Measurements from ENCODE around the gene NPC1L1.

NPC1L1 gene

GRCh38 chr7:44471850-44472249 lies 69.3 kb downstream of the NPC1L1 start:
- Histone ChIP-seq H3K27me3 (ENCODE audit: control insufficient read depth in 2 of 2, insufficient read depth in 2 of 2, low read length in 2 of 2) (no peaks in the 10 kb centered on the region), H3K4me1 (ENCODE audit: control insufficient read depth in 2 of 2, insufficient read depth in 2 of 2, low read length in 2 of 2) (peaks cover 0 to 3% of the 10 kb centered on the region in 2 donors), H3K9ac (ENCODE audit: low read depth in 1 of 2, low read length in 2 of 2) (no peak overlapping the region), H3K36me3 (ENCODE audit: control insufficient read depth in 2 of 2, insufficient read depth in 2 of 2, low read length in 2 of 2) (peaks cover 30 to 44% of the 10 kb centered on the region in 2 donors), H3K27ac (ENCODE audit: low read depth in 2 of 2, low read length in 2 of 2) (no peak overlapping the region), H3K9me3 (ENCODE audit: control insufficient read depth in 2 of 2, low read length in 2 of 2) (no peaks in the 10 kb centered on the region), H3K4me3 (ENCODE audit: low read length in 2 of 2) (no peak overlapping the region)

DNA sequence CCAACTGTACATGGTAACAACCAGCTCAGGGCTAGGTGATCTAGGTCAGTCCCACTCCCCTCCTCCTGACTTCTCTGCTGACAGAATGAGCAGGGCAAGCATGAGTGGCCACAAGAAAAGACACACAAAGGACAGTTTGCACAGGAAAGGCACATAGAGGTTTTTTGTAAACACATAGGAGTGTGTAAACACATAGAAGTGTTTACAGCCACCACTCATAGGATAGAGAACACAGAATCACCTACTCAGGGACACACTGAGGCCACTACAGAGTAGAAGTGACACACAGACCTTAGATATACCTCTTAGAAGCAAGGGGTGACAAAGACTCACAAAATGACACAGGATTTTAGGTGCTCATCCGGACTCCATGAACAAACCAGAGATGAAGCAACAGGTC lies 69.7 kb downstream of the NPC1L1 start:
- H3K9me3 ChIP-seq (ENCODE audit: control insufficient read depth in 2 of 2, low read length in 2 of 2): no peaks in the 10 kb centered on the region
- H3K27me3 ChIP-seq (ENCODE audit: control insufficient read depth in 2 of 2, insufficient read depth in 2 of 2, low read length in 2 of 2): no peaks in the 10 kb centered on the region
- H3K27ac ChIP-seq (ENCODE audit: low read depth in 2 of 2, low read length in 2 of 2): no peak overlapping the region
- H3K4me1 ChIP-seq (ENCODE audit: control insufficient read depth in 2 of 2, insufficient read depth in 2 of 2, low read length in 2 of 2): peaks cover 0 to 3% of the 10 kb centered on the region in 2 donors
- peaks cover 32 to 44% of the 10 kb centered on the region in 2 donors for H3K36me3 ChIP-seq (ENCODE audit: control insufficient read depth in 2 of 2, insufficient read depth in 2 of 2, low read length in 2 of 2)
- H3K4me3 ChIP-seq (ENCODE audit: low read length in 2 of 2): no peak overlapping the region
- no peak overlapping the region for H3K9ac ChIP-seq (ENCODE audit: low read depth in 1 of 2, low read length in 2 of 2)

- no peak overlapping the region for H3K27ac ChIP-seq (ENCODE audit: low read depth in 2 of 2, low read length in 2 of 2)
- H3K4me1 ChIP-seq (ENCODE audit: control insufficient read depth in 2 of 2, insufficient read depth in 2 of 2, low read length in 2 of 2): peaks cover 0 to 3% of the 10 kb centered on the region in 2 donors
- H3K9me3 ChIP-seq (ENCODE audit: control insufficient read depth in 2 of 2, low read length in 2 of 2): no peaks in the 10 kb centered on the region
- H3K36me3 ChIP-seq (ENCODE audit: control insufficient read depth in 2 of 2, insufficient read depth in 2 of 2, low read length in 2 of 2): peaks cover 26 to 39% of the 10 kb centered on the region in 2 donors
- H3K4me3 ChIP-seq (ENCODE audit: low read length in 2 of 2): no peak overlapping the region
- H3K27me3 ChIP-seq (ENCODE audit: control insufficient read depth in 2 of 2, insufficient read depth in 2 of 2, low read length in 2 of 2): no peaks in the 10 kb centered on the region
- H3K9ac ChIP-seq (ENCODE audit: low read depth in 1 of 2, low read length in 2 of 2): no peak overlapping the region
Observed at GRCh38 chr7:44470628-44471245, 70.4 kb downstream of the NPC1L1 start.

DNA sequence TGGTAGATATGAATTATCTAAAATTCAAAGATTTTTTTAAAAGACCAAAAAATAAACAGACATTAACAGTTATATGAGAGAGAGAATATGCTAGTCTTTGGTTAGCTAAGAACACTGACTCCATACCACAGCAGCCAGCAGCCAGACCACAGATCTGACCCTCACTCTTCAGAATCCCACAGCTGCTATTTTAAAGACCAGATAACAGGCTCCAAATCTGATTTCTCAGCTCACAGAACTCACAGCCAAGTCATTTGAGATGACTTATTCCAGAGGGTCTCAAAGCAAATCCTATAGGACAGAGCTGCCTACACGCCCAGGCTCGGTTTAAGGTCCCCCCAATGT lies 71.0 kb downstream of the NPC1L1 start:
- no peak overlapping the region for H3K27ac ChIP-seq (ENCODE audit: low read depth in 2 of 2, low read length in 2 of 2)
- H3K4me3 ChIP-seq (ENCODE audit: low read length in 2 of 2): no peak overlapping the region
- peaks cover 0 to 3% of the 10 kb centered on the region in 2 donors for H3K4me1 ChIP-seq (ENCODE audit: control insufficient read depth in 2 of 2, insufficient read depth in 2 of 2, low read length in 2 of 2)
- H3K27me3 ChIP-seq (ENCODE audit: control insufficient read depth in 2 of 2, insufficient read depth in 2 of 2, low read length in 2 of 2): no peaks in the 10 kb centered on the region
- peaks cover 26 to 42% of the 10 kb centered on the region in 2 donors for H3K36me3 ChIP-seq (ENCODE audit: control insufficient read depth in 2 of 2, insufficient read depth in 2 of 2, low read length in 2 of 2)
- no peak overlapping the region for H3K9ac ChIP-seq (ENCODE audit: low read depth in 1 of 2, low read length in 2 of 2)
- H3K9me3 ChIP-seq (ENCODE audit: control insufficient read depth in 2 of 2, low read length in 2 of 2): no peaks in the 10 kb centered on the region

DNA sequence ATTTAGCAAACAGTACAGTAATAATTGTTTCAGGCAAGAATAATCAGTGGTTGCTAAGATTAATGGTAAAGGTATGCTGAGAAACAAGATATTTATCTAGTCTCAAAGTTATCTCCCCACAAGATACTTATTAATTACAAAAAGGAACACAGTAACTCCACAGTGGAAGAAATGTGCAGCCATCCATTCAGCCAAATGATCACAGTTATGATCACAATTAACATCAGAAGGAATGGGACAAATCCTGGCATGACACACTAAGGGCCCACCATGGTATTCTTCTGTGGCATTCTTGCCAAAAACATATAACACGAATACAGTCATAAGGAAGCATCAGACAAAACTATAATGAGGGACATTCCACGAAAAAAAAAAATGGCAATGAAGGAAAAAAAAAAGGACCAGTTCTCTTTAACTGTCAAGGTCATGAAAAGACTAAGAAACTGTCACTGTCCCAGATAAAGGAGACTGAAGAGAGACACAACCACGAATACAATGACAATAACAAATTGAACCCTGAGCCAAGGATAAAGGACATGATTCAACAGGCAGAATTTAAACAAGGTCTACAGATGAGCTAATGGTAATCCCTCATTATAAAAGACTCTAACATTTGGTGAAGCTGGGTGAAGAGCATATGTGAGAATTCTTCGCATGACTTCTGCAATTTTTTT lies 71.5 kb downstream of the NPC1L1 start:
- Histone ChIP-seq H3K9me3 (ENCODE audit: control insufficient read depth in 2 of 2, low read length in 2 of 2) (no peaks in the 10 kb centered on the region), H3K4me1 (ENCODE audit: control insufficient read depth in 2 of 2, insufficient read depth in 2 of 2, low read length in 2 of 2) (peaks cover 0 to 3% of the 10 kb centered on the region in 2 donors), H3K36me3 (ENCODE audit: control insufficient read depth in 2 of 2, insufficient read depth in 2 of 2, low read length in 2 of 2) (peaks cover 24 to 39% of the 10 kb centered on the region in 2 donors), H3K9ac (ENCODE audit: low read depth in 1 of 2, low read length in 2 of 2) (no peak overlapping the region), H3K27me3 (ENCODE audit: control insufficient read depth in 2 of 2, insufficient read depth in 2 of 2, low read length in 2 of 2) (no peaks in the 10 kb centered on the region), H3K4me3 (ENCODE audit: low read length in 2 of 2) (no peak overlapping the region), H3K27ac (ENCODE audit: low read depth in 2 of 2, low read length in 2 of 2) (no peak overlapping the region)

- Histone ChIP-seq H3K36me3 (ENCODE audit: control insufficient read depth in 2 of 2, insufficient read depth in 2 of 2, low read length in 2 of 2) (peaks cover 18 to 37% of the 10 kb centered on the region in 2 donors), H3K4me1 (ENCODE audit: control insufficient read depth in 2 of 2, insufficient read depth in 2 of 2, low read length in 2 of 2) (no peaks in the 10 kb centered on the region), H3K4me3 (ENCODE audit: low read length in 2 of 2) (no peak overlapping the region), H3K27ac (ENCODE audit: low read depth in 2 of 2, low read length in 2 of 2) (no peak overlapping the region), H3K9me3 (ENCODE audit: control insufficient read depth in 2 of 2, low read length in 2 of 2) (no peaks in the 10 kb centered on the region), H3K9ac (ENCODE audit: low read depth in 1 of 2, low read length in 2 of 2) (no peak overlapping the region), H3K27me3 (ENCODE audit: control insufficient read depth in 2 of 2, insufficient read depth in 2 of 2, low read length in 2 of 2) (no peaks in the 10 kb centered on the region)
Observed at GRCh38 chr7:44467217-44467548, 73.9 kb downstream of the NPC1L1 start.

DNA sequence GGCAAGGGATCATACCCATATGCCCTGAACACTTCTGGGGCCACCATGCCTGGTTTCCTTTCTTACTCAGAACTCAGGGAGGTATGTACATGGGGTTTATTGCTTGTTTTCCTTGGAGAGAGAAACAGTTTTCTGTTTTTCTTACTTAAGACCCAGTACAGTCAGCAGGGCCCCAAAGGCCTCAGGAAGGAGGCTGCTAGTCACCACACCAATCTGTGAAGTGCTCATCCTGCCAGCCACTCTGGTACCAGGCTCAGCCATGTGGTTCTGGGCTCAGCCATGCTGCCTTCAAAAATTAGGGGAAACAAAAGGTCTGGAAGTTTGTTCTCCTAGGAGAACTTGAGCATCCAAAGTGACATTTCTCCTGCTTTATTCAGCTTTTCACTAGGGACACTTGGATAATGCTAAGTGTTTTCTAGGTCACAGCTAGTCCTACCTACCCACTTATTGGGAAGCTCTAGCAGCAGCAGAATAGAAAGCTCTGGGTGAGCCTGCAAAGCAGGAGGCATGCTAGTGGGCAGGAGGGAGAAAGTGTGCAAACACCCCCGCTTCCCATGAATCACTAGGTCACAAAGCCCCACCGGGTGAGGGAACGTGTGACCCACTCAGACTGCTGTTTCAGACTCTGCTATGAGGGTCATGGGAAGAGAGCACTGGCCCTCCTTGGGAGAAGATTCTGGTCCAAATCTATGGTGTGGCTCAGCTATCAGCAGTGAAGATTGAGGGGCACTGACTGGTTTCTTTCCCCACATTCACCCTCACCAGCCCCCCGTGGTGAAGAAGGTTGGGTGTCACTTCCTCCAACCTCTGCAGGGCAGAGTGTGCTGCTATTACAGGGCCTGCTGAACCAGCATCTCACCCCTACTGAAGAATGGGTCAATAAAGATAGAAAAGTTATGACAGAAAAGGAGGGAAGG lies 74.6 kb downstream of the NPC1L1 start:
- no peaks in the 10 kb centered on the region for H3K27me3 ChIP-seq (ENCODE audit: control insufficient read depth in 2 of 2, insufficient read depth in 2 of 2, low read length in 2 of 2)
- peaks cover 14 to 33% of the 10 kb centered on the region in 2 donors for H3K36me3 ChIP-seq (ENCODE audit: control insufficient read depth in 2 of 2, insufficient read depth in 2 of 2, low read length in 2 of 2)
- H3K9ac ChIP-seq (ENCODE audit: low read depth in 1 of 2, low read length in 2 of 2): no peak overlapping the region
- no peaks in the 10 kb centered on the region for H3K9me3 ChIP-seq (ENCODE audit: control insufficient read depth in 2 of 2, low read length in 2 of 2)
- H3K27ac ChIP-seq (ENCODE audit: low read depth in 2 of 2, low read length in 2 of 2): no peak overlapping the region
- H3K4me3 ChIP-seq (ENCODE audit: low read length in 2 of 2): no peak overlapping the region
- H3K4me1 ChIP-seq (ENCODE audit: control insufficient read depth in 2 of 2, insufficient read depth in 2 of 2, low read length in 2 of 2): peaks cover 0 to 2% of the 10 kb centered on the region in 2 donors

DNA sequence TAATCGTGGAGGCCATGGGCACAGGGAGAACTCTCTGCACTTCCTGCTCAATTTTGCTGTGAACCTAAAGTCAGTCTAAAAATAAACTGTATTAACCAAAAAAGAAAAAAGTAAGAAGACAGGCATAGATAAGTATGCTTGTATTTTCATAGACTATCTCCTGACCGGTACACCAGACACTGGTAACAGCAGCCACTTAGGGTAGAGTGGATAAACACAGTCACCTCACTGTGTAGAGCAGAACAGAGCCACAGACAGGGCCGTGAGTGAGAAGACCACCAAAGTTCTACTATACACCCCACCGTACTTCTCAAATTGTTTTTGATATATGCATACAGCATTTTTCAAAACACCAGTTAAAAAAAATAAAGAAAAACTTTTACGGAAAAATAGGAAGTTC lies 75.6 kb downstream of the NPC1L1 start:
- peaks cover 16 to 27% of the 10 kb centered on the region in 2 donors for H3K36me3 ChIP-seq (ENCODE audit: control insufficient read depth in 2 of 2, insufficient read depth in 2 of 2, low read length in 2 of 2)
- no peak overlapping the region for H3K4me3 ChIP-seq (ENCODE audit: low read length in 2 of 2)
- H3K27me3 ChIP-seq (ENCODE audit: control insufficient read depth in 2 of 2, insufficient read depth in 2 of 2, low read length in 2 of 2): no peaks in the 10 kb centered on the region
- no peak overlapping the region for H3K27ac ChIP-seq (ENCODE audit: low read depth in 2 of 2, low read length in 2 of 2)
- peaks cover 3 to 8% of the 10 kb centered on the region in 2 donors for H3K4me1 ChIP-seq (ENCODE audit: control insufficient read depth in 2 of 2, insufficient read depth in 2 of 2, low read length in 2 of 2)
- H3K9ac ChIP-seq (ENCODE audit: low read depth in 1 of 2, low read length in 2 of 2): no peak overlapping the region
- H3K9me3 ChIP-seq (ENCODE audit: control insufficient read depth in 2 of 2, low read length in 2 of 2): no peaks in the 10 kb centered on the region

- Histone ChIP-seq H3K27me3 (ENCODE audit: control insufficient read depth in 2 of 2, insufficient read depth in 2 of 2, low read length in 2 of 2) (no peaks in the 10 kb centered on the region), H3K4me3 (ENCODE audit: low read length in 2 of 2) (no peak overlapping the region), H3K9ac (ENCODE audit: low read depth in 1 of 2, low read length in 2 of 2) (no peak overlapping the region), H3K9me3 (ENCODE audit: control insufficient read depth in 2 of 2, low read length in 2 of 2) (no peaks in the 10 kb centered on the region), H3K27ac (ENCODE audit: low read depth in 2 of 2, low read length in 2 of 2) (no peak overlapping the region), H3K36me3 (ENCODE audit: control insufficient read depth in 2 of 2, insufficient read depth in 2 of 2, low read length in 2 of 2) (peaks cover 16 to 18% of the 10 kb centered on the region in 2 donors), H3K4me1 (ENCODE audit: control insufficient read depth in 2 of 2, insufficient read depth in 2 of 2, low read length in 2 of 2) (peaks cover 3 to 8% of the 10 kb centered on the region in 2 donors)
Observed at GRCh38 chr7:44463169-44463808, 77.8 kb downstream of the NPC1L1 start.

Data from mucosa of rectum (tissue), 2 donors.